SK-N-SH treated with all-trans-retinoic acid at 6 μM for 48 hours (cell line): Measurements from ENCODE around the gene BABAM1.

Experiments
- ATAC-seq: fragments of 200-7000 bp; cut with Tn5 transposase; 3 replicates; pipeline ENCODE4 v1.9.1; 2020; ENCODE audit warnings: mild to moderate bottlenecking, moderate library complexity
- ARNTL ChIP-seq: fragments of 450-650 bp; formaldehyde crosslinking; IDR thresholded peaks from 2 replicates; pipeline ENCODE4 v1.5.0; 2020; ENCODE audit warnings: low read depth, mild to moderate bottlenecking, moderate library complexity, borderline replicate concordance
- BACH2 ChIP-seq: fragments of 250-450 bp; sonication (Bioruptor Pico); IDR thresholded peaks from 2 replicates; pipeline ENCODE4 v1.9.0; 2021; ENCODE audit warnings: mild to moderate bottlenecking, borderline replicate concordance
- CSDC2 ChIP-seq: fragments of 250-450 bp; sonication (Bioruptor Pico); IDR thresholded peaks from 2 replicates; pipeline ENCODE4 v1.5.0; 2020; ENCODE audit warnings: mild to moderate bottlenecking, moderate library complexity
- ESRRG ChIP-seq: fragments of 250-450 bp; sonication (Bioruptor Pico); IDR thresholded peaks from 2 replicates; pipeline ENCODE4 v1.6.1; 2021; ENCODE audit warnings: mild to moderate bottlenecking
- GLIS3 ChIP-seq: fragments of 250-450 bp; sonication (Bioruptor Pico); IDR thresholded peaks from 2 replicates; pipeline ENCODE4 v1.5.0; 2020; ENCODE audit warnings: mild to moderate bottlenecking, moderate library complexity
- ISL1 ChIP-seq: fragments of 250-450 bp; sonication (Bioruptor Pico); IDR thresholded peaks from 2 replicates; pipeline ENCODE4 v2.1.2; 2022; ENCODE audit warnings: mild to moderate bottlenecking, moderate library complexity
- OSR1 ChIP-seq: fragments of 250-450 bp; sonication (Bioruptor Pico); IDR thresholded peaks from 2 replicates; pipeline ENCODE4 v1.8.0; 2022; ENCODE audit warnings: moderate library complexity, mild to moderate bottlenecking, inconsistent platforms
- PATZ1 ChIP-seq: fragments of 250-450 bp; sonication (Bioruptor Pico); IDR thresholded peaks from 2 replicates; pipeline ENCODE4 v1.8.0; 2020; ENCODE audit warnings: mild to moderate bottlenecking, moderate library complexity, borderline replicate concordance
- POU6F1 ChIP-seq: fragments of 250-450 bp; sonication (Bioruptor Pico); IDR thresholded peaks from 2 replicates; pipeline ENCODE4 v1.8.0; 2021; ENCODE audit warnings: low read depth, mild to moderate bottlenecking, moderate library complexity, borderline replicate concordance
- PPARA ChIP-seq: fragments of 250-450 bp; sonication (Bioruptor Pico); IDR thresholded peaks from 2 replicates; pipeline ENCODE4 v1.5.0; 2020; ENCODE audit warnings: mild to moderate bottlenecking, borderline replicate concordance
- RARB ChIP-seq: fragments of 250-450 bp; sonication (Bioruptor Pico); IDR thresholded peaks from 2 replicates; pipeline ENCODE4 v1.8.0; 2021; ENCODE audit warnings: mild to moderate bottlenecking, moderate library complexity
- SNAI2 ChIP-seq: fragments of 250-450 bp; sonication (Bioruptor Pico); IDR thresholded peaks from 2 replicates; pipeline ENCODE4 v1.5.0; 2020; ENCODE audit warnings: mild to moderate bottlenecking, moderate library complexity
- TCF4 ChIP-seq: fragments of 250-450 bp; sonication (Bioruptor Pico); IDR thresholded peaks from 2 replicates; pipeline ENCODE4 v1.8.0; 2021; ENCODE audit warnings: mild to moderate bottlenecking, moderate library complexity, borderline replicate concordance
- TOX ChIP-seq: fragments of 250-450 bp; sonication (Bioruptor Pico); IDR thresholded peaks from 2 replicates; pipeline ENCODE4 v1.8.0; 2021; ENCODE audit warnings: mild to moderate bottlenecking, moderate library complexity, borderline replicate concordance
- TSHZ2 ChIP-seq: fragments of 250-450 bp; sonication (Bioruptor Pico); IDR thresholded peaks from 2 replicates; pipeline ENCODE4 v1.5.0; 2020; ENCODE audit warnings: mild to moderate bottlenecking, moderate library complexity
- ZC3H10 ChIP-seq: fragments of 250-450 bp; sonication (Bioruptor Pico); IDR thresholded peaks from 2 replicates; pipeline ENCODE4 v1.5.1; 2021; ENCODE audit warnings: mild to moderate bottlenecking, moderate library complexity
- ZFP3 ChIP-seq: fragments of 250-450 bp; sonication (Bioruptor Pico); IDR thresholded peaks from 2 replicates; pipeline ENCODE4 v1.5.0; 2020; ENCODE audit warnings: mild to moderate bottlenecking, moderate library complexity
- ZFP30 ChIP-seq: fragments of 450-650 bp; formaldehyde crosslinking; IDR thresholded peaks from 2 replicates; pipeline ENCODE4 v1.5.0; 2022; ENCODE audit warnings: mild to moderate bottlenecking, moderate library complexity
- ZNF565 ChIP-seq: fragments of 450-650 bp; formaldehyde crosslinking; conservative IDR thresholded peaks from 2 replicates; pipeline ENCODE4 v1.5.0; 2020; ENCODE audit warnings: low read depth, mild to moderate bottlenecking, moderate library complexity
- ZNF70 ChIP-seq: fragments of 450-650 bp; formaldehyde crosslinking; IDR thresholded peaks from 2 replicates; pipeline ENCODE4 v1.5.0; 2020; ENCODE audit warnings: mild to moderate bottlenecking, moderate library complexity
- ZNF8 ChIP-seq: fragments of 450-650 bp; formaldehyde crosslinking; IDR thresholded peaks from 2 replicates; pipeline ENCODE4 v1.5.0; 2020; ENCODE audit warnings: mild to moderate bottlenecking, moderate library complexity
- TF ChIP-seq, protein P1 (sequence below): fragments of 250-450 bp; sonication (Bioruptor Pico); IDR thresholded peaks from 2 replicates; pipeline ENCODE4 v1.5.1; 2020; ENCODE audit warnings: low read depth, mild to moderate bottlenecking, moderate library complexity
- TF ChIP-seq, protein P2 (sequence below): fragments of 250-450 bp; sonication (Bioruptor Pico); IDR thresholded peaks from 2 replicates; pipeline ENCODE4 v1.5.1; 2021; ENCODE audit warnings: mild to moderate bottlenecking, moderate library complexity

Gene BABAM1

GRCh38 chr19:17260842-17261325, 6.4 kb upstream of the BABAM1 start:
- ATAC-seq, result peak; percentile 98

DNA sequence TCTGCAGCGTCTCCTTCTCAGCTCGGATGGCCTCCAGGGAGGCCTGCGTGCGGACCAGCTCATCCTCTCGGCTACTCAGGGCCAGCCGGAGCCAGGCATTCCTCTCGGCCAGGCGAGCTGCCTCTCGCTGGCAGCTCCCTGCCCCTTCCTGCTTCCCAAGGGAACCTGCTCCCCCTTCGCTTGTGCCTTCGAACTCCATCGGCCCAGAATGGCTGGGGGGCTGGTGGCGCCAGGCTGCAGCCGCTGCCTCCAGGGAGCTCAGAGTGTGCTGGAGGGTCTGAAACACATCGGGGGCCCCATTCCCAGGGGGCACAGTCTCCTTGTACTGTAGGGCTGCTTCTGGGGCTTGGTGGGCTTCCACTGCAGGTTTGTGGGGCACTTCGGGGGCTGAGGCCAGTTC, 4.7 kb upstream of the BABAM1 start:
- TF ChIP-seq ESRRG (CRISPR knock-in tag), result no peak
- TF ChIP-seq SNAI2 (CRISPR knock-in tag), result no peak
- no peak for TF ChIP-seq RARB (CRISPR knock-in tag)
- TF ChIP-seq, all 23 proteins: peak for 0
- ATAC-seq, result no peak

More at GRCh38 chr19:17260842-17261325, 6.4 kb upstream of the BABAM1 start:
- no peak for TF ChIP-seq ISL1
- TF ChIP-seq TCF4 (CRISPR knock-in tag), result no peak
- no peak for TF ChIP-seq RARB (CRISPR knock-in tag)
- TF ChIP-seq ZC3H10 (CRISPR knock-in tag), result no peak
- TF ChIP-seq TOX (CRISPR knock-in tag), result no peak
- TF ChIP-seq ZFP30, result no peak
- no peak for TF ChIP-seq BACH2
- TF ChIP-seq CSDC2 (CRISPR knock-in tag), result no peak
- no peak for TF ChIP-seq PATZ1 (CRISPR knock-in tag)
- TF ChIP-seq TSHZ2 (CRISPR knock-in tag), result no peak
- no peak for TF ChIP-seq ZNF8 (CRISPR knock-in tag)
- no peak for TF ChIP-seq ZNF70 (CRISPR knock-in tag)
- TF ChIP-seq SNAI2 (CRISPR knock-in tag), result no peak
- no peak for TF ChIP-seq GLIS3 (CRISPR knock-in tag)
- TF ChIP-seq OSR1 (CRISPR knock-in tag), result no peak
- TF ChIP-seq, protein P1, sequence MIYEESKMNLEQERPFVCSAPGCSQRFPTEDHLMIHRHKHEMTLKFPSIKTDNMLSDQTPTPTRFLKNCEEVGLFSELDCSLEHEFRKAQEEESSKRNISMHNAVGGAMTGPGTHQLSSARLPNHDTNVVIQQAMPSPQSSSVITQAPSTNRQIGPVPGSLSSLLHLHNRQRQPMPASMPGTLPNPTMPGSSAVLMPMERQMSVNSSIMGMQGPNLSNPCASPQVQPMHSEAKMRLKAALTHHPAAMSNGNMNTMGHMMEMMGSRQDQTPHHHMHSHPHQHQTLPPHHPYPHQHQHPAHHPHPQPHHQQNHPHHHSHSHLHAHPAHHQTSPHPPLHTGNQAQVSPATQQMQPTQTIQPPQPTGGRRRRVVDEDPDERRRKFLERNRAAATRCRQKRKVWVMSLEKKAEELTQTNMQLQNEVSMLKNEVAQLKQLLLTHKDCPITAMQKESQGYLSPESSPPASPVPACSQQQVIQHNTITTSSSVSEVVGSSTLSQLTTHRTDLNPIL, result no peak
- no peak for TF ChIP-seq ZFP3 (CRISPR knock-in tag)

DNA sequence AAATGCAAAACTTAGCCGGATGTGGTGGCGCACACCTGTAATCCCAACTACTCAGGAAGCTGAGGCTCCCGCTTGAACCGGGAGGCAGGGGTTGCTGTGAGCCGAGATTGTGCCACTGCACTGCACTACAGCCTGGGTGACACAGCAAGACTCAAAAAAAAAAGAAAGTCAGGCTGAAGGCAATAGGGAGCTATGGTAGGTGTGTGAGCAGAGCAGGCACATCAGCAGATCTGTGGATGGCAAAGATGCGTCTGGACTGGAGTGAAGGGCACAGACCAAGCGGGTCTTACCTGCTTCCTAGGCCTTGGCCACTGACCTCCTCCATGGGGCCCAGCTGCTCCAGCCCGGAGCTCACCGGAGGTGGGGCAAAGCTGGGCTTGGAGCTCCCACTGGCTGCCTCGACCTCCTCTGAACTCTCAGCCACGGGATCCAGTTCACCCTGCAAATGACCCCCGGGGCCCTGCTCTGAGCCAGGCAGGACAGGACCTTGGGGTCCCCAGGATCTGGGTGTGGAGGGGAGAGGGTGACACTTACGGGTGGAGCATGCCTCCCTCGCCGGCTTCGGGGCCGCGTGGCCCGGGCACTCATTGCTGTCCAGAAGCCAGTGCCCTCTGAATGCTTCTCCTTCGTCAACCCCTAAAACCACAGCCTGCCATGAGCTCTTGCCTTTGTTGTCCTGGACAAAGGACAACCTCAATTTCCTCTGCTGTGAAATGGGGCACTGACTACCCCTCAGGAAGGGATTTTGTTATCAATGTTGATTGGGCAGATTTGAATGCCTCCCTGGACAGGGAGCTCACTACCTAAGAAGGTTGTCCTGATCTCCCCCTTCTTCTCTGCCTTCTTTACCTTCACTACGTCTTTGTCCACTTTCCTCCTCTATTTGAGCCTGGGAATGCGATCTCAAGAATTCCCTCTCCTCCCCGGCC, 3.3 kb upstream of the BABAM1 start:
- no peak for ATAC-seq
- TF ChIP-seq RARB (CRISPR knock-in tag), result no peak
- no peak for TF ChIP-seq ARNTL (CRISPR knock-in tag)
- TF ChIP-seq TOX (CRISPR knock-in tag), result no peak
- TF ChIP-seq ZNF70 (CRISPR knock-in tag), result no peak
- no peak for TF ChIP-seq TCF4 (CRISPR knock-in tag)
- no peak for TF ChIP-seq BACH2
- TF ChIP-seq, protein P1, result no peak
- no peak for TF ChIP-seq ZNF8 (CRISPR knock-in tag)
- no peak for TF ChIP-seq PATZ1 (CRISPR knock-in tag)
- TF ChIP-seq CSDC2 (CRISPR knock-in tag), result no peak
- TF ChIP-seq, protein P2, sequence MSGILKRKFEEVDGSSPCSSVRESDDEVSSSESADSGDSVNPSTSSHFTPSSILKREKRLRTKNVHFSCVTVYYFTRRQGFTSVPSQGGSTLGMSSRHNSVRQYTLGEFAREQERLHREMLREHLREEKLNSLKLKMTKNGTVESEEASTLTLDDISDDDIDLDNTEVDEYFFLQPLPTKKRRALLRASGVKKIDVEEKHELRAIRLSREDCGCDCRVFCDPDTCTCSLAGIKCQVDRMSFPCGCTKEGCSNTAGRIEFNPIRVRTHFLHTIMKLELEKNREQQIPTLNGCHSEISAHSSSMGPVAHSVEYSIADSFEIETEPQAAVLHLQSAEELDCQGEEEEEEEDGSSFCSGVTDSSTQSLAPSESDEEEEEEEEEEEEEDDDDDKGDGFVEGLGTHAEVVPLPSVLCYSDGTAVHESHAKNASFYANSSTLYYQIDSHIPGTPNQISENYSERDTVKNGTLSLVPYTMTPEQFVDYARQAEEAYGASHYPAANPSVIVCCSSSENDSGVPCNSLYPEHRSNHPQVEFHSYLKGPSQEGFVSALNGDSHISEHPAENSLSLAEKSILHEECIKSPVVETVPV (CRISPR knock-in tag), result no peak
- TF ChIP-seq ZNF565 (CRISPR knock-in tag), result no peak
- TF ChIP-seq ISL1, result no peak
- TF ChIP-seq ZFP30, result no peak
- TF ChIP-seq GLIS3 (CRISPR knock-in tag), result no peak
- no peak for TF ChIP-seq OSR1 (CRISPR knock-in tag)
- TF ChIP-seq PPARA (CRISPR knock-in tag), result no peak
- TF ChIP-seq ESRRG (CRISPR knock-in tag), result no peak
- no peak for TF ChIP-seq POU6F1
